DOHH2 (cell line): ENCODE results near the gene CDH22.

ENCODE experiments used
- CTCF ChIP-seq: fragments of 200-600 bp; sonication (generic); IDR thresholded peaks from one replicate; pipeline ENCODE4 v1.5.1; 2014; ENCODE audit warnings: antibody characterized with exemption, mild to moderate bottlenecking, low read depth, low read length; ENCODE audit not compliant: poor library complexity, severe bottlenecking
- EZH2phosphoT487 ChIP-seq: fragments of 200-600 bp; sonication (generic); IDR thresholded peaks from 2 replicates; pipeline ENCODE4 v1.6.1; 2017; ENCODE audit warnings: borderline replicate concordance, mild to moderate bottlenecking, antibody characterized with exemption, low read length, moderate library complexity, mixed read lengths

GRCh38 chr20:46212876-46213275 lies 95.4 kb downstream of the CDH22 start:
- TF ChIP-seq CTCF (no peak), EZH2phosphoT487 (no peak)
